ENCODE data around the gene MANF.

GRCh38 chr3:51353691-51354090 lies 31.4 kb upstream of the MANF start:
- TF ChIP-seq CTCF (IDR thresholded peaks at IDR 0.05) (no peak), POLR2A (IDR thresholded peaks at IDR 0.05) (no peak)

Measured in ovary (tissue), 3 donors.